Neuronal stem cell (in vitro differentiated cells): ENCODE results near the gene CLTB.
A peak's percentile ranks its signal among the peaks of the same experiment; 100 is the strongest.

Experiments used
- DNase-seq: peaks from one replicate; pipeline ENCODE4 v3.0.0-alpha.2; 2013; ENCODE audit warnings: low spot score
- H2AFZ ChIP-seq: one replicate; pipeline ENCODE4 v1.6.1; 2013; ENCODE audit warnings: mild to moderate bottlenecking, low read length, inconsistent platforms
- H2AK5ac ChIP-seq: 2 replicates; pipeline ENCODE4 v1.6.1; 2013; ENCODE audit warnings: low read depth, mild to moderate bottlenecking, inconsistent platforms, low read length, moderate library complexity, mixed read lengths
- H2BK120ac ChIP-seq: 2 replicates; pipeline ENCODE4 v1.6.1; 2013; ENCODE audit warnings: low read depth, mild to moderate bottlenecking, inconsistent platforms, low read length, moderate library complexity, mixed read lengths
- H2BK12ac ChIP-seq: one replicate; pipeline ENCODE4 v1.6.1; 2013; ENCODE audit warnings: low read length, inconsistent platforms
- H2BK15ac ChIP-seq: 2 replicates; pipeline ENCODE4 v1.6.1; 2013; ENCODE audit warnings: mild to moderate bottlenecking, low read length, inconsistent platforms, mixed read lengths
- H2BK5ac ChIP-seq: one replicate; pipeline ENCODE4 v1.6.1; 2013; ENCODE audit warnings: inconsistent platforms, mild to moderate bottlenecking, low read length, moderate library complexity
- H3K14ac ChIP-seq: one replicate; pipeline ENCODE4 v1.6.1; 2013; ENCODE audit warnings: low read length, inconsistent platforms
- H3K18ac ChIP-seq: 2 replicates; pipeline ENCODE4 v1.6.1; 2013; ENCODE audit warnings: low read length, inconsistent platforms
- H3K23ac ChIP-seq: 2 replicates; pipeline ENCODE4 v1.6.1; 2013; ENCODE audit warnings: low read depth, mild to moderate bottlenecking, mixed read lengths, low read length, inconsistent platforms; ENCODE audit not compliant: poor library complexity
- H3K27ac ChIP-seq: replicated peaks from 3 replicates; pipeline ENCODE4 v1.5.1; 2013; ENCODE audit warnings: low read length, inconsistent platforms
- H3K27me3 ChIP-seq, 3 experiments: 2 replicates each; pipeline ENCODE4 v1.6.1; 2013; ENCODE audit warnings: low read length in 3 of 3, mild to moderate bottlenecking in 2 of 3, inconsistent platforms in 1 of 3, low read depth in 1 of 3, mixed read lengths in 1 of 3, moderate library complexity in 1 of 3; ENCODE audit not compliant: control insufficient read depth in 3 of 3, insufficient read depth in 3 of 3
- H3K36me3 ChIP-seq, 2 donors: replicated peaks in 1 of 2; 2 replicates each; pipeline ENCODE4 v1.6.1; 2013; ENCODE audit warnings: low read length in 2 of 2; ENCODE audit not compliant: control insufficient read depth in 2 of 2, insufficient read depth in 2 of 2
- H3K4ac ChIP-seq: 2 replicates; pipeline ENCODE4 v1.6.1; 2013; ENCODE audit warnings: inconsistent platforms, mild to moderate bottlenecking, low read length, moderate library complexity
- H3K4me1 ChIP-seq, 2 donors: 1 replicate in 1 of 2; 2 replicates in 1 of 2; pipeline ENCODE4 v1.6.1; 2013; ENCODE audit warnings: low read length in 2 of 2, low read depth in 1 of 2; ENCODE audit not compliant: control insufficient read depth in 2 of 2, insufficient read depth in 1 of 2
- H3K4me2 ChIP-seq: one replicate; pipeline ENCODE4 v1.6.1; 2013; ENCODE audit warnings: mild to moderate bottlenecking, low read length, inconsistent platforms; ENCODE audit not compliant: insufficient read depth, poor library complexity, severe bottlenecking
- H3K4me3 ChIP-seq, 2 donors: 2 replicates each; pipeline ENCODE4 v1.5.1; 2013; ENCODE audit warnings: low read length in 2 of 2, mild to moderate bottlenecking in 2 of 2, inconsistent platforms in 1 of 2, moderate library complexity in 1 of 2
- H3K79me1 ChIP-seq: one replicate; pipeline ENCODE4 v1.6.1; 2013; ENCODE audit warnings: low read depth, mild to moderate bottlenecking, inconsistent platforms, low read length, moderate library complexity
- H3K9ac ChIP-seq: one replicate; pipeline ENCODE4 v1.6.1; 2013; ENCODE audit warnings: mild to moderate bottlenecking, low read depth, low read length, inconsistent platforms; ENCODE audit not compliant: poor library complexity
- H3K9me3 ChIP-seq, 2 donors: replicated peaks in 1 of 2; 2 replicates each; pipeline versions ENCODE3 to v1.6.1; 2013; ENCODE audit warnings: low read length in 2 of 2, mild to moderate bottlenecking in 2 of 2, inconsistent platforms in 1 of 2, low read depth in 1 of 2, mixed read lengths in 1 of 2, moderate library complexity in 1 of 2; ENCODE audit not compliant: control insufficient read depth in 2 of 2, insufficient read depth in 1 of 2
- H4K8ac ChIP-seq: one replicate; pipeline ENCODE4 v1.6.1; 2013; ENCODE audit warnings: low read depth, mild to moderate bottlenecking, inconsistent platforms, low read length, moderate library complexity
- H4K91ac ChIP-seq: one replicate; pipeline ENCODE4 v1.6.1; 2013; ENCODE audit warnings: low read length, low read depth, mild to moderate bottlenecking, inconsistent platforms; ENCODE audit not compliant: poor library complexity
- WGBS, 2 donors: extraction: QIAGEN DNeasy Blood & Tissue Kit; methylation state at CpG; one replicate each; pipeline ENCODE4 v1.1.7; 2013; ENCODE audit warnings: missing lambda C conversion rate in 2 of 2, mixed read lengths in 1 of 2; ENCODE audit not compliant: insufficient read length in 2 of 2, insufficient replicate concordance in 1 of 2; ENCODE audit errors: extremely low coverage in 2 of 2; 5-methylcytosine and 5-hydroxymethylcytosine counted together

The CLTB gene

GRCh38 chr5:176415240-176415951 lies 943 bp downstream of the CLTB start:
- DNase-seq, result no peak
- H3K4me2 ChIP-seq, result peak overlapping the region; percentile 85
- no peak overlapping the region for H3K4ac ChIP-seq
- H3K4me3 ChIP-seq, result peak overlapping the region; percentile 75 to 92
- no peak overlapping the region for H4K8ac ChIP-seq
- peak overlapping the region; percentile 90 for H3K9ac ChIP-seq
- H3K4me1 ChIP-seq, result peaks cover 7% of the 10 kb centered on the region in 2 donors
- H3K14ac ChIP-seq, result no peak overlapping the region
- H2AK5ac ChIP-seq, result no peak overlapping the region
- no peak overlapping the region for H3K27ac ChIP-seq
- H2BK12ac ChIP-seq, result no peak overlapping the region
- no CpG with 5 or more reads among the region's 13 CpGs for WGBS, 2 donors
- no peak overlapping the region for H4K91ac ChIP-seq
- no peak overlapping the region for H2BK15ac ChIP-seq
- no peak overlapping the region for H2BK120ac ChIP-seq
- H3K18ac ChIP-seq, result peak overlapping the region; percentile 57
- H3K27me3 ChIP-seq, result peaks cover 0 to 16% (median 7%) of the 10 kb centered on the region in 3 experiments
- H2BK5ac ChIP-seq, result peak overlapping the region; percentile 56
- no peaks in the 10 kb centered on the region for H3K36me3 ChIP-seq
- H3K9me3 ChIP-seq, result peaks cover 0 to 8% of the 10 kb centered on the region in 2 donors
- peaks cover 2% of the 10 kb centered on the region for H3K79me1 ChIP-seq
- peak overlapping the region; percentile 8 for H3K23ac ChIP-seq
- peak overlapping the region; percentile 95 for H2AFZ ChIP-seq

DNA sequence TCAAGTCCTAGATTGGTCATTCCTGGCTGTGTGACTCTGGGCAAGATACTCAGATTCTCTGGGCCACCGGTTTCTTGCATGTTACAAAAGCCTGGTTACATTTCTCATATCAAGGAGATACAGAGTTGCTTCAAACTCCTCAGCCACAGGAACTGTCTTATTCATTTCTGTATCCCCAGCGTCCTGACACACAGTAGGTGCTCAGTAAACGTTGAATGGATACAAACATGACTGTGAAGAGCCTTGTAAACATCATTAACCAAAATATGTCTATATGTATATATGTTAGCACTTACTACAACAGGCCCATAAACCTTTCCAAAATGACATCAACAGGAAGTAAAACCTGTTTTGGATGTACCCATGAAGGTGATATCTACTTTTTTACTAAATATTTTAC lies 1.6 kb downstream of the CLTB start:
- no peak overlapping the region for H4K8ac ChIP-seq
- H4K91ac ChIP-seq, result no peak overlapping the region
- no peak overlapping the region for H2BK12ac ChIP-seq
- peaks cover 0 to 5% of the 10 kb centered on the region in 2 donors for H3K9me3 ChIP-seq
- H3K18ac ChIP-seq, result no peak overlapping the region
- no CpG with 5 or more reads among the region's 3 CpGs for WGBS, 2 donors
- no peak for DNase-seq
- peaks cover 0 to 16% (median 7%) of the 10 kb centered on the region in 3 experiments for H3K27me3 ChIP-seq
- H3K4me3 ChIP-seq, result no peak overlapping the region
- no peak overlapping the region for H3K9ac ChIP-seq
- H3K14ac ChIP-seq, result no peak overlapping the region
- H3K36me3 ChIP-seq, result peaks cover 1 to 6% of the 10 kb centered on the region in 2 donors
- no peak overlapping the region for H2AFZ ChIP-seq
- H3K4ac ChIP-seq, result no peak overlapping the region
- no peak overlapping the region for H2BK5ac ChIP-seq
- no peak overlapping the region for H3K4me2 ChIP-seq
- H3K79me1 ChIP-seq, result peaks cover 2% of the 10 kb centered on the region
- no peak overlapping the region for H2AK5ac ChIP-seq
- peaks cover 7% of the 10 kb centered on the region in 2 donors for H3K4me1 ChIP-seq
- no peak overlapping the region for H3K23ac ChIP-seq
- no peak overlapping the region for H2BK120ac ChIP-seq
- no peak overlapping the region for H2BK15ac ChIP-seq
- no peak overlapping the region for H3K27ac ChIP-seq

- WGBS, 2 donors, result no CpG with 5 or more reads among the region's 7 CpGs
- no peak overlapping the region for H2BK5ac ChIP-seq
- no peak overlapping the region for H4K91ac ChIP-seq
- peaks cover 2% of the 10 kb centered on the region for H3K79me1 ChIP-seq
- H3K27ac ChIP-seq, result no peak overlapping the region
- H3K9me3 ChIP-seq, result peaks cover 0 to 5% of the 10 kb centered on the region in 2 donors
- no peak overlapping the region for H3K4me3 ChIP-seq
- H3K18ac ChIP-seq, result no peak overlapping the region
- H3K36me3 ChIP-seq, result peaks cover 1 to 6% of the 10 kb centered on the region in 2 donors
- peaks cover 7% of the 10 kb centered on the region in 2 donors for H3K4me1 ChIP-seq
- H2AK5ac ChIP-seq, result no peak overlapping the region
- peak overlapping the region; percentile 20 for H3K23ac ChIP-seq
- no peak overlapping the region for H2AFZ ChIP-seq
- no peak overlapping the region for H3K14ac ChIP-seq
- no peak overlapping the region for H2BK15ac ChIP-seq
- no peak overlapping the region for H4K8ac ChIP-seq
- peaks cover 0 to 16% (median 7%) of the 10 kb centered on the region in 3 experiments for H3K27me3 ChIP-seq
- H2BK120ac ChIP-seq, result no peak overlapping the region
- no peak for DNase-seq
- no peak overlapping the region for H3K9ac ChIP-seq
- no peak overlapping the region for H3K4ac ChIP-seq
- H2BK12ac ChIP-seq, result no peak overlapping the region
- H3K4me2 ChIP-seq, result no peak overlapping the region
Observed at GRCh38 chr5:176413709-176414191, 2.6 kb downstream of the CLTB start.

- Histone ChIP-seq H2AFZ (no peak overlapping the region), H2BK15ac (no peak overlapping the region), H4K91ac (no peak overlapping the region), H3K4me2 (no peak overlapping the region), H3K18ac (no peak overlapping the region), H3K23ac (peak overlapping the region; percentile 32), H3K4ac (no peak overlapping the region), H3K4me3 (no peak overlapping the region), H3K4me1 (peaks cover 7% of the 10 kb centered on the region in 2 donors), H3K14ac (no peak overlapping the region), H2BK120ac (no peak overlapping the region), H2AK5ac (no peak overlapping the region), H3K36me3 (peaks cover 1 to 6% of the 10 kb centered on the region in 2 donors), H3K27ac (no peak overlapping the region), H3K9ac (no peak overlapping the region), H4K8ac (no peak overlapping the region), H3K79me1 (peaks cover 2% of the 10 kb centered on the region), H2BK12ac (no peak overlapping the region), H3K9me3 (peaks cover 0 to 5% of the 10 kb centered on the region in 2 donors), H2BK5ac (no peak overlapping the region), H3K27me3 (peaks cover 0 to 14% (median 7%) of the 10 kb centered on the region in 3 experiments)
- no peak for DNase-seq
- WGBS, 2 donors, result no CpG with 5 or more reads among the region's 2 CpGs
Observed at GRCh38 chr5:176413255-176413565, 3.1 kb downstream of the CLTB start.
